ENCODE data around the gene CCDC194. TPM values are rescaled to one million over a fixed set of nuclear protein-coding genes. Genes with fewer than 3 reads are reported as not detected.

The CCDC194 gene
- total and polyA plus RNA-seq, 8 donors, result 0.17 to 1.4 (median 0.27) TPM; not detected in 3

GRCh38 chr19:17398902-17399527 is 5.0 kb upstream of the CCDC194 start:
- H3K4me3 ChIP-seq, result no peak overlapping the region
- H3K27me3 ChIP-seq, result peaks cover 0 to 9% of the 10 kb centered on the region in 2 donors
- intact Hi-C loops (cut with DNase I), result loop anchor here in 1 of 2 donors (5.0 kb wide), 1 partner anchor 63 kb away; the partner anchor contains the start of gene NXNL1
- no peaks in the 10 kb centered on the region for H3K9me3 ChIP-seq
- peaks cover 0 to 51% of the 10 kb centered on the region in 2 donors for H3K36me3 ChIP-seq
- DNase-seq (no peak), ATAC-seq (no peak)
- peaks cover 0 to 29% of the 10 kb centered on the region in 2 donors for H3K4me1 ChIP-seq
- TF ChIP-seq CTCF (IDR thresholded peaks at IDR 0.05), result no peak
- H3K27ac ChIP-seq, result no peak overlapping the region

- Histone ChIP-seq H3K4me3 (no peak overlapping the region), H3K27ac (no peak overlapping the region), H3K9me3 (no peaks in the 10 kb centered on the region), H3K4me1 (peaks cover 4 to 39% of the 10 kb centered on the region in 2 donors), H3K27me3 (peaks cover 0 to 40% of the 10 kb centered on the region in 2 donors), H3K36me3 (peaks cover 0 to 25% of the 10 kb centered on the region in 2 donors)
- intact Hi-C loops (cut with DNase I), result loop anchor here in 1 of 2 donors (5.0 kb wide), 1 partner anchor 67 kb away; the partner anchor contains the start of gene NXNL1
- peak; percentile 67 to 74 for TF ChIP-seq CTCF (IDR thresholded peaks at IDR 0.05)
- peak; percentile 49 for ATAC-seq
- DNase-seq, result peak in 2 of 4 donors; percentile 77 to 91
Observed at GRCh38 chr19:17394891-17395415, 957 bp upstream of the CCDC194 start.

GRCh38 chr19:17393002-17393401 is 994 bp downstream of the CCDC194 start:
- ATAC-seq (no peak), DNase-seq (no peak)

GRCh38 chr19:17391371-17392151 is 2.4 kb downstream of the CCDC194 start:
- Histone ChIP-seq H3K4me3 (peak overlapping the region; percentile 7 to 44), H3K36me3 (no peaks in the 10 kb centered on the region), H3K9me3 (peaks cover 0 to 3% of the 10 kb centered on the region in 2 donors), H3K4me1 (peaks cover 4 to 39% of the 10 kb centered on the region in 2 donors), H3K27me3 (peaks cover 0 to 45% of the 10 kb centered on the region in 2 donors), H3K27ac (no peak overlapping the region)
- no peak for ATAC-seq
- DNase-seq, result no peak
- intact Hi-C loops (cut with DNase I), result no loop called here
- peak in 1 of 2 donors; percentile 2 for TF ChIP-seq CTCF (IDR thresholded peaks at IDR 0.05)

More at GRCh38 chr19:17393002-17393401, 994 bp downstream of the CCDC194 start:
- H3K27me3 ChIP-seq, result peaks cover 0 to 45% of the 10 kb centered on the region in 2 donors
- peaks cover 0 to 9% of the 10 kb centered on the region in 2 donors for H3K36me3 ChIP-seq
- peaks cover 0 to 3% of the 10 kb centered on the region in 2 donors for H3K9me3 ChIP-seq
- no peak overlapping the region for H3K27ac ChIP-seq
- H3K4me3 ChIP-seq, result no peak overlapping the region
- peaks cover 4 to 39% of the 10 kb centered on the region in 2 donors for H3K4me1 ChIP-seq
- TF ChIP-seq CTCF (IDR thresholded peaks at IDR 0.05), result no peak
- intact Hi-C loops (cut with DNase I), result no loop called here

All from left lung (tissue), 10 donors.